GM12878 (cell line): ENCODE results near the gene CBR4. TPM values are rescaled to one million over a fixed set of nuclear protein-coding genes. Genes with fewer than 3 reads are reported as not detected.

Experiments used
- ATAC-seq: fragments of 200-7000 bp; cut with Tn5 transposase; 3 replicates; pipeline ENCODE4 v1.9.1; 2020; ENCODE audit warnings: mild to moderate bottlenecking, moderate library complexity
- BruUV-seq: library from RNA; stranded (reverse); fragments of 400-500 nt; replicated peaks from 2 replicates; lab custom pipeline; 2021; lab: Mats Ljungman, UMichigan
- CTCF ChIA-PET: fragments of 300-600 bp; sonication (Branson Sonifier 250); formaldehyde crosslinking; extraction: SDS; loops from one replicate; lab custom pipeline; 2021; ENCODE audit warnings: inconsistent platforms; lab: Yijun Ruan, JAX
- POLR2A ChIA-PET: fragments of 350-600 bp; formaldehyde crosslinking; extraction: SDS; loops from one replicate; lab custom pipeline; 2021; ENCODE audit warnings: inconsistent platforms; lab: Charles Lee
- RAD21 ChIA-PET: fragments of 300-600 bp; sonication (Branson Sonifier 250); formaldehyde crosslinking; loops from one replicate; lab custom pipeline; 2023; ENCODE audit warnings: antibody characterized with exemption; ENCODE audit not compliant: unreplicated experiment; lab: Charles Lee
- SMC1A ChIA-PET: fragments of 300-600 bp; sonication (Branson Sonifier 250); formaldehyde crosslinking; loops from one replicate; lab custom pipeline; 2023; ENCODE audit not compliant: unreplicated experiment, uncharacterized antibody; lab: Charles Lee
- DNase-seq: peaks from one replicate; pipeline ENCODE4 v3.0.0-alpha.2; 2011; ENCODE audit warnings: low read depth, low spot score
- FAIRE-seq: peaks from 3 replicates; lab custom pipeline; 2011; peaks lifted over from hg19 to GRCh38; lab: Jason Lieb, UNC
- H2AFZ ChIP-seq: 2 replicates; pipeline ENCODE4 v1.6.0; 2011; ENCODE audit warnings: low read depth, low read length, control low read depth; ENCODE audit not compliant: control insufficient read depth
- H3K27ac ChIP-seq: 2 replicates; pipeline ENCODE4 v1.5.1; 2011; ENCODE audit warnings: control low read depth; ENCODE audit not compliant: control insufficient read depth, insufficient read depth
- H3K27me3 ChIP-seq, 2 experiments: replicated peaks in 1 of 2; 2 replicates each; pipeline versions ENCODE4 v1.6.0 to v1.6.1; 2011; ENCODE audit warnings: low read length in 1 of 2; ENCODE audit not compliant: control insufficient read depth in 2 of 2, insufficient read depth in 2 of 2
- H3K36me3 ChIP-seq, 2 experiments: 2 replicates each; pipeline ENCODE4 v1.5.1; 2011; ENCODE audit warnings: low read length in 1 of 2; ENCODE audit not compliant: control insufficient read depth in 2 of 2, insufficient read depth in 2 of 2
- H3K4me1 ChIP-seq: 2 replicates; pipeline ENCODE4 v1.6.1; 2011; ENCODE audit warnings: mild to moderate bottlenecking, low read length, moderate library complexity, mixed read lengths; ENCODE audit not compliant: control insufficient read depth, insufficient read depth
- H3K4me2 ChIP-seq: 2 replicates; pipeline ENCODE4 v1.6.0; 2011; ENCODE audit warnings: control low read depth; ENCODE audit not compliant: control insufficient read depth, insufficient read depth
- H3K4me3 ChIP-seq: fragments of 200-600 bp; sonication (generic); 2 replicates; pipeline ENCODE4 v1.5.1; 2016
- H3K79me2 ChIP-seq: 2 replicates; pipeline ENCODE4 v1.6.0; 2011; ENCODE audit warnings: low read length; ENCODE audit not compliant: control insufficient read depth, insufficient read depth
- H3K9ac ChIP-seq: 2 replicates; pipeline ENCODE4 v1.8.0; 2011; ENCODE audit warnings: low read length, control low read depth, mixed read lengths; ENCODE audit not compliant: control insufficient read depth, insufficient read depth
- H3K9me3 ChIP-seq: replicated peaks from 3 replicates; pipeline ENCODE4 v1.5.1; 2011; ENCODE audit warnings: mild to moderate bottlenecking, low read length; ENCODE audit not compliant: control insufficient read depth, insufficient read depth
- H4K20me1 ChIP-seq: 2 replicates; pipeline ENCODE4 v1.6.0; 2011; ENCODE audit not compliant: control insufficient read depth, insufficient read depth
- BCL3 ChIP-seq: IDR thresholded peaks from 2 replicates; pipeline ENCODE4 v1.6.1; 2011; ENCODE audit warnings: borderline replicate concordance, low read depth, mild to moderate bottlenecking, moderate library complexity, low read length; ENCODE audit not compliant: insufficient read depth, poor library complexity, severe bottlenecking
- CTCF ChIP-seq, 3 experiments: IDR thresholded peaks in 2 of 3; conservative IDR thresholded peaks in 1 of 3; 2 replicates each; pipeline ENCODE4 v1.5.1; 2011; ENCODE audit warnings: low read depth in 3 of 3, low read length in 3 of 3, mild to moderate bottlenecking in 3 of 3, control low read depth in 2 of 3, moderate library complexity in 2 of 3, inconsistent platforms in 1 of 3, mixed read lengths in 1 of 3; ENCODE audit not compliant: control insufficient read depth in 2 of 3, insufficient read depth in 1 of 3; ENCODE audit errors: extremely low read depth in 1 of 3
- GATAD2B ChIP-seq: fragments of 450-650 bp; conservative IDR thresholded peaks from 2 replicates; pipeline ENCODE4 v1.6.1; 2017; ENCODE audit warnings: low read depth, mild to moderate bottlenecking, moderate library complexity
- KDM1A ChIP-seq: fragments of 200-600 bp; sonication (generic); IDR thresholded peaks from 2 replicates; pipeline ENCODE4 v1.6.1; 2016; ENCODE audit warnings: borderline replicate concordance
- MEF2B ChIP-seq: fragments of 450-650 bp; IDR thresholded peaks from 2 replicates; pipeline ENCODE4 v1.6.1; 2018; ENCODE audit warnings: mild to moderate bottlenecking, moderate library complexity; ENCODE audit not compliant: partially characterized antibody, poor library complexity, severe bottlenecking
- MYC ChIP-seq: IDR thresholded peaks from 2 replicates; pipeline ENCODE4 v1.6.1; 2011; ENCODE audit warnings: mild to moderate bottlenecking, low read length, moderate library complexity, inconsistent platforms; ENCODE audit not compliant: insufficient read depth, insufficient replicate concordance, insufficient read length, severe bottlenecking
- NKRF ChIP-seq: fragments of 450-650 bp; conservative IDR thresholded peaks from 2 replicates; pipeline ENCODE4 v1.6.1; 2017; ENCODE audit warnings: mild to moderate bottlenecking, moderate library complexity
- PAX8 ChIP-seq: fragments of 450-650 bp; IDR thresholded peaks from 2 replicates; pipeline ENCODE4 v1.6.1; 2017; ENCODE audit warnings: mild to moderate bottlenecking, moderate library complexity
- RELA ChIP-seq: fragments of 450-650 bp; IDR thresholded peaks from 2 replicates; pipeline ENCODE4 v1.8.0; 2014; ENCODE audit warnings: borderline replicate concordance; ENCODE audit not compliant: partially characterized antibody
- SIN3A ChIP-seq: IDR thresholded peaks from 2 replicates; pipeline ENCODE4 v1.6.1; 2012; ENCODE audit warnings: low read depth, low read length, improper control_type of control experiment
- SMC3 ChIP-seq: IDR thresholded peaks from 2 replicates; pipeline ENCODE4 v1.6.1; 2011; ENCODE audit warnings: low read length, improper control_type of control experiment, borderline replicate concordance
- STAT3 ChIP-seq: IDR thresholded peaks from 2 replicates; pipeline ENCODE4 v1.6.1; 2011; ENCODE audit warnings: low read depth, low read length, improper control_type of control experiment
- USF1 ChIP-seq: IDR thresholded peaks from 2 replicates; pipeline ENCODE4 v1.6.1; 2011; ENCODE audit warnings: borderline replicate concordance, low read depth, mild to moderate bottlenecking, moderate library complexity, mixed read lengths, low read length; ENCODE audit not compliant: insufficient read depth; ENCODE audit errors: extremely low read length
- YBX1 ChIP-seq: fragments of 450-650 bp; IDR thresholded peaks from 2 replicates; pipeline ENCODE4 v1.6.1; 2016; ENCODE audit warnings: antibody characterized with exemption
- ZNF24 ChIP-seq: fragments of 450-650 bp; IDR thresholded peaks from 2 replicates; pipeline ENCODE4 v1.6.1; 2017; ENCODE audit warnings: antibody characterized with exemption, mild to moderate bottlenecking
- ZZZ3 ChIP-seq: IDR thresholded peaks from 2 replicates; pipeline ENCODE4 v1.6.1; 2011; ENCODE audit warnings: low read depth; ENCODE audit not compliant: control insufficient read depth, insufficient read length
- WGBS: methylation state at CpG from one replicate; pipeline ENCODE4 v1.1.6; 2016; ENCODE audit warnings: low lambda C conversion rate; ENCODE audit not compliant: insufficient replicate concordance, insufficient coverage; ENCODE audit errors: missing lambda C conversion rate; 5-methylcytosine and 5-hydroxymethylcytosine counted together
- in situ Hi-C: fragments of 300-500 bp; cut with MboI; formaldehyde crosslinking; loops from 9 replicates; pipeline ENCODE4 v1.14.3; 2018; ENCODE audit warnings: mixed read lengths
- intact Hi-C: fragments of 100-400 bp; cut with micrococcal nuclease; formaldehyde crosslinking; loops from one replicate; pipeline ENCODE4 v1.14.2; 2022; ENCODE audit not compliant: unreplicated experiment
- polyA plus RNA-seq, 11 experiments: library from polyadenylated mRNA; depleted of rRNA in 4 of 11; unstranded in 6 of 11; stranded (reverse) in 5 of 11; fragments of >200 nt; fragmentation: Nextera tagmentation in 4 of 11; fragmentation: Illumina TruSeq in 1 of 11; extraction: Ambion mirVana in 4 of 11; extraction: Trizol in 1 of 11; gene quantifications; 1 replicate in 1 of 11; 2 replicates in 10 of 11; pipeline versions ENCODE4 v1.2.1 to v1.2.3, GENCODE V29; 2011 to 2016; ENCODE audit warnings: inconsistent platforms in 2 of 11, missing spikeins in 2 of 11, low read depth in 1 of 11
- total RNA-seq, 4 experiments: library from RNA; depleted of rRNA in 3 of 4; stranded (reverse); fragments of >200 nt in 3 of 4; fragmentation: Illumina TruSeq in 1 of 4; extraction: Trizol in 1 of 4; gene quantifications; 2 replicates each; pipeline versions ENCODE4 v1.2.1 to v1.2.3, GENCODE V29; 2013 to 2021

The CBR4 gene
- total and polyA plus RNA-seq, 10 of the 15 experiments (the other 5 are each of a cell fraction or from before 2014, with no cell fraction given), result 17.3 to 38.8 (median 24.8) TPM

- SMC1A ChIA-PET, result interaction anchor here (1.0 to 7.7 kb wide), 4 partner anchors 24 to 420 kb away, joined by 3 to 81 read pairs (median 4); no protein-coding TSS in a partner anchor
- no TSS peak for BruUV-seq
- Histone ChIP-seq H3K27me3 (no peaks in the 10 kb centered on the region), H3K9me3 (no peaks in the 10 kb centered on the region; the same call in 2 of the 3 replicates), H4K20me1 (no peaks in the 10 kb centered on the region), H3K4me3 (no peak overlapping the region), H3K9ac (no peak overlapping the region), H3K4me2 (no peak overlapping the region), H2AFZ (no peak overlapping the region), H3K4me1 (no peaks in the 10 kb centered on the region), H3K27ac (no peak overlapping the region), H3K79me2 (peaks cover 33% of the 10 kb centered on the region), H3K36me3 (peaks cover 0 to 19% of the 10 kb centered on the region in 2 experiments; a peak in 2 of 4 replicates)
- DNase-seq, result no peak
- RAD21 ChIA-PET, result interaction anchor here (0.8 to 5.6 kb wide), 4 partner anchors 83 to 480 kb away, joined by 3 to 57 read pairs (median 13); no protein-coding TSS in a partner anchor
- POLR2A ChIA-PET, result interaction anchor here (0.8 kb wide), 1 partner anchor 199 kb away, joined by 3 read pairs; no protein-coding TSS in a partner anchor
- intact Hi-C loops, result loop anchor here (1.0 to 10.0 kb wide), 6 partner anchors 82 to 818 kb away; no protein-coding TSS in a partner anchor
- WGBS, result 95% methylated on average over 1 of the region's 1 CpG
- in situ Hi-C loops, result loop anchor here (5.0 kb wide), 1 partner anchor 83 kb away; no protein-coding TSS in a partner anchor
- CTCF ChIA-PET, result interaction anchor here (0.7 to 6.2 kb wide), 11 partner anchors 8 to 561 kb away, joined by 3 to 82 read pairs (median 4); no protein-coding TSS in a partner anchor
- no peak for FAIRE-seq
- ATAC-seq, result no peak
- TF ChIP-seq KDM1A (no peak), GATAD2B (no peak), MEF2B (no peak), SIN3A (no peak), ZZZ3 (no peak), USF1 (no peak), YBX1 (no peak), SMC3 (peak; percentile 33; the same call in 1 of the 2 replicates), NKRF (no peak), ZNF24 (no peak), MYC (no peak), PAX8 (no peak), BCL3 (no peak), CTCF (IDR thresholded peaks at IDR 0.05 in 2 of 3, conservative IDR thresholded peaks at IDR 0.05 in 1 of 3; ENCODE audit: control insufficient read depth in 2 of 3, extremely low read depth in 1 of 3, insufficient read depth in 1 of 3, low read depth in 3 of 3, low read length in 3 of 3) (peak; percentile 22 to 51 (median 23); a peak in 3 of 6 replicates), STAT3 (no peak), RELA (no peak)
Observed at GRCh38 chr4:169005453-169006099, 4.5 kb downstream of the CBR4 start.
